ENCODE measurements around the gene MAP3K13.

The MAP3K13 gene

GRCh38 chr3:185519021-185519420 lies 156.1 kb downstream of the MAP3K13 start:
- Histone ChIP-seq H3K36me3 (ENCODE audit: insufficient read depth, low read length) (no peaks in the 10 kb centered on the region), H3K9ac (ENCODE audit: low read depth, low read length) (no peak overlapping the region), H3K9me3 (ENCODE audit: insufficient read depth, low read depth, low read length) (no peaks in the 10 kb centered on the region), H3K4me1 (ENCODE audit: insufficient read depth, low read length) (no peaks in the 10 kb centered on the region), H3K27me3 (ENCODE audit: insufficient read depth, low read length) (0 out of 2 replicates have a peak, but pooled peaks cover 6% of the 10 kb centered on the region), H3K27ac (ENCODE audit: low read depth, low read length) (no peak overlapping the region), H3K4me3 (ENCODE audit: low read length) (no peak overlapping the region)
- WGBS, result 82% methylated on average over 3 of the region's 5 CpGs

GRCh38 chr3:185521349-185522138 lies 158.6 kb downstream of the MAP3K13 start:
- H3K4me3 ChIP-seq (ENCODE audit: low read length), result no peak overlapping the region
- H3K4me1 ChIP-seq (ENCODE audit: insufficient read depth, low read length), result no peaks in the 10 kb centered on the region
- 92% methylated on average over 7 of the region's 7 CpGs for WGBS
- H3K36me3 ChIP-seq (ENCODE audit: insufficient read depth, low read length), result no peaks in the 10 kb centered on the region
- no peak overlapping the region for H3K27ac ChIP-seq (ENCODE audit: low read depth, low read length)
- no peaks in the 10 kb centered on the region for H3K27me3 ChIP-seq (ENCODE audit: insufficient read depth, low read length)
- no peaks in the 10 kb centered on the region for H3K9me3 ChIP-seq (ENCODE audit: insufficient read depth, low read depth, low read length)
- H3K9ac ChIP-seq (ENCODE audit: low read depth, low read length), result no peak overlapping the region

DNA sequence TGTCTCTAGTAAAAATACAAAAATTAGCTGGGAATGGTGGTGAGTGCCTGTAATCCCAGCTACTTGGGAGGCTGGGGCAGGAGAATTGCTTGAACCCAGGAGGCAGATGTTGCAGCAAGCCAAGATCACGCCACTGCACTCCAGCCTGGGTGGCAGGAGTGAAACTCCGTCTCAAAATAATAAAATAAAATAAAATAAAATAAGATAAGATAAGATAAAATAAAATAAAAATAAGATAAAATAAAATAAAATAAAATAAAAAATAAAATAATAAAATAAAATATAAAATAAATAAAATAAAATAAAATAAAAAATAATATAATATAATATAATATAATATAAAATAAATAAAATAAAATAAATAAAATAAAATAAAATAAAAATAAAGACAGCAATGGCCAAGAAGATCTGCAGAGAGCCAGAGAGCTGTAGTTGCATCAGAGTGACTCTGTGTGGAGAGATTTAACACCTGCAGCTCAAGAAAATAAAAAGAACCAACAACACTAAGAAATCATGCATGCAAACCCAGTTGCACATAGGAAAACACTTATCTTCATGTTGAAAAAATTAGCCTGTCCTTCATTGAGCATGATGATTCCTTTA lies 163.5 kb downstream of the MAP3K13 start:
- no peaks in the 10 kb centered on the region for H3K27me3 ChIP-seq (ENCODE audit: insufficient read depth, low read length)
- no CpG with 5 or more reads among the region's 2 CpGs for WGBS
- no peak overlapping the region for H3K9ac ChIP-seq (ENCODE audit: low read depth, low read length)
- no peaks in the 10 kb centered on the region for H3K36me3 ChIP-seq (ENCODE audit: insufficient read depth, low read length)
- H3K9me3 ChIP-seq (ENCODE audit: insufficient read depth, low read depth, low read length), result no peaks in the 10 kb centered on the region
- no peaks in the 10 kb centered on the region for H3K4me1 ChIP-seq (ENCODE audit: insufficient read depth, low read length)
- no peak overlapping the region for H3K27ac ChIP-seq (ENCODE audit: low read depth, low read length)
- H3K4me3 ChIP-seq (ENCODE audit: low read length), result no peak overlapping the region

- no peaks in the 10 kb centered on the region for H3K36me3 ChIP-seq (ENCODE audit: insufficient read depth, low read length)
- H3K9ac ChIP-seq (ENCODE audit: low read depth, low read length), result no peak overlapping the region
- no peaks in the 10 kb centered on the region for H3K27me3 ChIP-seq (ENCODE audit: insufficient read depth, low read length)
- WGBS, result 85% methylated on average over 9 of the region's 9 CpGs
- H3K27ac ChIP-seq (ENCODE audit: low read depth, low read length), result no peak overlapping the region
- no peaks in the 10 kb centered on the region for H3K9me3 ChIP-seq (ENCODE audit: insufficient read depth, low read depth, low read length)
- no peak overlapping the region for H3K4me3 ChIP-seq (ENCODE audit: low read length)
- H3K4me1 ChIP-seq (ENCODE audit: insufficient read depth, low read length), result no peaks in the 10 kb centered on the region
Observed at GRCh38 chr3:185527364-185527763, 164.4 kb downstream of the MAP3K13 start.

- Histone ChIP-seq H3K9me3 (ENCODE audit: insufficient read depth, low read depth, low read length) (no peaks in the 10 kb centered on the region), H3K4me3 (ENCODE audit: low read length) (no peak overlapping the region), H3K9ac (ENCODE audit: low read depth, low read length) (no peak overlapping the region), H3K27me3 (ENCODE audit: insufficient read depth, low read length) (no peaks in the 10 kb centered on the region), H3K4me1 (ENCODE audit: insufficient read depth, low read length) (no peaks in the 10 kb centered on the region), H3K36me3 (ENCODE audit: insufficient read depth, low read length) (no peaks in the 10 kb centered on the region), H3K27ac (ENCODE audit: low read depth, low read length) (no peak overlapping the region)
- WGBS, result 88% methylated on average over 5 of the region's 6 CpGs
Observed at GRCh38 chr3:185528532-185528931, 165.6 kb downstream of the MAP3K13 start.

DNA sequence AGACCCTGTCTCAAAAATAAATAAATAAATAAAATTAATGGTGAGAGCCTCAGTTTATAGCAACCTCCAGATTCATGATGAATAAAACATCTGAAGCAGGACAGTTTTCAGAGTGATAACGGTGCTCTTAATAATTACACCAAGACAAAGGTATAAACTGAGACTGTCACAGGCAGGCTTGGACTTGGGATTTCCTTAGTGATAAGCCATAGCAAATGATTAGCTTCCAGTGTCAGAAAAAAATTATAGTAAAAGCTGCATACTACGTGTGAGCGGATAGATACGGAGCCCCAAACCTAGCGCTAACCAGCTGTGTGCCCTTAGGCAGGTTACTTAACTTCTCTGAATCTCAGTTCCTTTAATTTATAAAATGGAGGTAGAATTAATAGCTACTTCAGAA lies 167.9 kb downstream of the MAP3K13 start:
- H3K27ac ChIP-seq (ENCODE audit: low read depth, low read length), result no peak overlapping the region
- H3K27me3 ChIP-seq (ENCODE audit: insufficient read depth, low read length), result no peaks in the 10 kb centered on the region
- WGBS, result 78% methylated on average over 5 of the region's 5 CpGs
- H3K9me3 ChIP-seq (ENCODE audit: insufficient read depth, low read depth, low read length), result no peaks in the 10 kb centered on the region
- H3K36me3 ChIP-seq (ENCODE audit: insufficient read depth, low read length), result no peaks in the 10 kb centered on the region
- no peak overlapping the region for H3K9ac ChIP-seq (ENCODE audit: low read depth, low read length)
- no peaks in the 10 kb centered on the region for H3K4me1 ChIP-seq (ENCODE audit: insufficient read depth, low read length)
- H3K4me3 ChIP-seq (ENCODE audit: low read length), result no peak overlapping the region

- no peak overlapping the region for H3K4me3 ChIP-seq (ENCODE audit: low read length)
- no peaks in the 10 kb centered on the region for H3K36me3 ChIP-seq (ENCODE audit: insufficient read depth, low read length)
- no peak overlapping the region for H3K9ac ChIP-seq (ENCODE audit: low read depth, low read length)
- 91% methylated on average over 3 of the region's 5 CpGs for whole genome bisulfite sequencing
- no peaks in the 10 kb centered on the region for H3K9me3 ChIP-seq (ENCODE audit: insufficient read depth, low read depth, low read length)
- H3K27me3 ChIP-seq (ENCODE audit: insufficient read depth, low read length), result no peaks in the 10 kb centered on the region
- H3K4me1 ChIP-seq (ENCODE audit: insufficient read depth, low read length), result no peaks in the 10 kb centered on the region
- no peak overlapping the region for H3K27ac ChIP-seq (ENCODE audit: low read depth, low read length)
Observed at GRCh38 chr3:185532901-185533300, 170.0 kb downstream of the MAP3K13 start.

- no peak overlapping the region for H3K27ac ChIP-seq (ENCODE audit: low read depth, low read length)
- no peak overlapping the region for H3K9ac ChIP-seq (ENCODE audit: low read depth, low read length)
- H3K27me3 ChIP-seq (ENCODE audit: insufficient read depth, low read length), result no peaks in the 10 kb centered on the region
- H3K4me3 ChIP-seq (ENCODE audit: low read length), result no peak overlapping the region
- no peaks in the 10 kb centered on the region for H3K9me3 ChIP-seq (ENCODE audit: insufficient read depth, low read depth, low read length)
- H3K4me1 ChIP-seq (ENCODE audit: insufficient read depth, low read length), result no peaks in the 10 kb centered on the region
- no peaks in the 10 kb centered on the region for H3K36me3 ChIP-seq (ENCODE audit: insufficient read depth, low read length)
- 92% methylated on average over 2 of the region's 2 CpGs for WGBS
Observed at GRCh38 chr3:185534511-185534910, 171.6 kb downstream of the MAP3K13 start.

DNA sequence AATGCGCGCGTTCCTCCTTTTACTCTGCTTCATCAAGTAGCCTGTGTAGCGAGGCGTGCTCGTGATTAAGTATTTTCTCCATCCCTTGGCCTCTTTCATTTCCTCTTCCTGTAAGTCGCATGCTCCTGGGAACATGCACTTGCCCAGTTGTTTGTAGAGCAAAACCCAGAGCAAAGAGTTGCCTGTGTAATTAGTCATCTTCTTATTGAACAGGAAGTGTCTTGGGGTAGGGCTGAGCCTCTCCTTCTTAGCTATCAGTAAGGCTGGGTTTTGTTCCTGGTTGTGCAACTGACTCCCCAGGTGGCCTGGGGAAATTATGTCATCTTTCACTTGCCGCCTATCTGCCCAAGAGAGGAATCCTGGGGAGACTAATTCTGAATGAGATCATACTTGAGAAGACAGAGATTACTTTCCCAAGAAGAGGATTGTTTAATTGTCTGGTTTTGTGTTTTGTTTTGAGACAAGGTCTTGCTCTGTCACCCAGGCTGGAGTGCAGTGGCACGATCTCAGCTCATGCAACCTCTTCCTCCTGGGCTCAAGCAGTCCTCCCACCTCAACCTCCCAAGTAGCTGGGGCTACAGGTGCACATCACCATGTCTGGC lies 174.5 kb downstream of the MAP3K13 start:
- no peak overlapping the region for H3K9ac ChIP-seq (ENCODE audit: low read depth, low read length)
- no peaks in the 10 kb centered on the region for H3K36me3 ChIP-seq (ENCODE audit: insufficient read depth, low read length)
- no peaks in the 10 kb centered on the region for H3K4me1 ChIP-seq (ENCODE audit: insufficient read depth, low read length)
- no peaks in the 10 kb centered on the region for H3K9me3 ChIP-seq (ENCODE audit: insufficient read depth, low read depth, low read length)
- H3K4me3 ChIP-seq (ENCODE audit: low read length), result no peak overlapping the region
- 88% methylated on average over 9 of the region's 9 CpGs for WGBS
- H3K27ac ChIP-seq (ENCODE audit: low read depth, low read length), result no peak overlapping the region
- H3K27me3 ChIP-seq (ENCODE audit: insufficient read depth, low read length), result no peaks in the 10 kb centered on the region
